ENCODE measurements around the gene CCDC187.

The CCDC187 gene

GRCh38 chr9:136311051-136312008 is 7.4 kb upstream of the CCDC187 start:
- DNase-seq: no peak

- DNase-seq: no peak
Measured at GRCh38 chr9:136310273-136311030, 6.6 kb upstream of the CCDC187 start.

- DNase-seq: no peak
Measured at GRCh38 chr9:136309806-136310220, 5.9 kb upstream of the CCDC187 start.

- DNase-seq: no peak
Measured at GRCh38 chr9:136309101-136309801, 5.4 kb upstream of the CCDC187 start.

GRCh38 chr9:136308702-136309053 is 4.8 kb upstream of the CCDC187 start:
- no peak for DNase-seq

- DNase-seq: no peak
Measured at GRCh38 chr9:136308006-136308701, 4.3 kb upstream of the CCDC187 start.

- DNase-seq: no peak
Measured at GRCh38 chr9:136307215-136307750, 3.4 kb upstream of the CCDC187 start.

- no peak for DNase-seq
Measured at GRCh38 chr9:136306211-136307208, 2.6 kb upstream of the CCDC187 start.

- DNase-seq: no peak
Measured at GRCh38 chr9:136305804-136306203, 1.9 kb upstream of the CCDC187 start.

GRCh38 chr9:136304981-136305380 is 1.1 kb upstream of the CCDC187 start:
- DNase-seq: no peak

- DNase-seq: no peak
Measured at GRCh38 chr9:136304456-136304855, 562 bp upstream of the CCDC187 start.

GRCh38 chr9:136303066-136303824 is 649 bp downstream of the CCDC187 start:
- no peak for DNase-seq

GRCh38 chr9:136302527-136302926 is 1.4 kb downstream of the CCDC187 start:
- DNase-seq: no peak

GRCh38 chr9:136300866-136301265 is 3.0 kb downstream of the CCDC187 start:
- no peak for DNase-seq

GRCh38 chr9:136300016-136300545 is 3.8 kb downstream of the CCDC187 start:
- DNase-seq: no peak

GRCh38 chr9:136299541-136299940 is 4.4 kb downstream of the CCDC187 start:
- DNase-seq: no peak

- no peak for DNase-seq
Measured at GRCh38 chr9:136299116-136299515, 4.8 kb downstream of the CCDC187 start.

GRCh38 chr9:136297766-136298735 is 5.8 kb downstream of the CCDC187 start:
- DNase-seq: no peak
